HG02623 (cell line): ENCODE results near the gene ARFRP1.
"Not testable (repeated sequence)": the region's sequence is repeated elsewhere in the genome, so short reads cannot be mapped to it uniquely, and the experiment has no call there.

Experiments used
- ATAC-seq: cut with Tn5 transposase; IDR thresholded peaks from one replicate; pipeline ENCODE4 v1.9.1; 2021; ENCODE audit warnings: moderate library complexity; ENCODE audit not compliant: unreplicated experiment

ARFRP1 gene

DNA sequence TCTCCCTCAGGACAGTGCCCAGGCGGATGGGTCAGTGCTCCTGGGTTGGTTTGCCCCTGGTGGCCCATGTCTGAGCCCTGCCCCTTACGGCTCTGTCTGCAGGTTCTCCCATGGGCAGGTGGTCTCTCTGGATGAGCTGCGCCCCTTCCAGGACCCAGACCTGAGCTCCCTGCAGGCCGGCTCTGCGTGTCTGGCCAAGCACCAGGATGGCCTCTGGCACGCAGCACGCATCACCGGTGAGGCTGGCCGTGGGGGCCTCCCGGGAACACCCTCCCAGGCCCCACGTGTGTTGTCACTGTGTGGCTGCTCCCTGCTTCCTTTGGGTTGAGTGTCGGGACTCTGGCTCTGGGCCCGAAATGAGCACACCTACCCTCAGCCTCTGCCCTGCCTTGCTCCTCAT, 25.3 kb upstream of the ARFRP1 start:
- ATAC-seq = no peak

DNA sequence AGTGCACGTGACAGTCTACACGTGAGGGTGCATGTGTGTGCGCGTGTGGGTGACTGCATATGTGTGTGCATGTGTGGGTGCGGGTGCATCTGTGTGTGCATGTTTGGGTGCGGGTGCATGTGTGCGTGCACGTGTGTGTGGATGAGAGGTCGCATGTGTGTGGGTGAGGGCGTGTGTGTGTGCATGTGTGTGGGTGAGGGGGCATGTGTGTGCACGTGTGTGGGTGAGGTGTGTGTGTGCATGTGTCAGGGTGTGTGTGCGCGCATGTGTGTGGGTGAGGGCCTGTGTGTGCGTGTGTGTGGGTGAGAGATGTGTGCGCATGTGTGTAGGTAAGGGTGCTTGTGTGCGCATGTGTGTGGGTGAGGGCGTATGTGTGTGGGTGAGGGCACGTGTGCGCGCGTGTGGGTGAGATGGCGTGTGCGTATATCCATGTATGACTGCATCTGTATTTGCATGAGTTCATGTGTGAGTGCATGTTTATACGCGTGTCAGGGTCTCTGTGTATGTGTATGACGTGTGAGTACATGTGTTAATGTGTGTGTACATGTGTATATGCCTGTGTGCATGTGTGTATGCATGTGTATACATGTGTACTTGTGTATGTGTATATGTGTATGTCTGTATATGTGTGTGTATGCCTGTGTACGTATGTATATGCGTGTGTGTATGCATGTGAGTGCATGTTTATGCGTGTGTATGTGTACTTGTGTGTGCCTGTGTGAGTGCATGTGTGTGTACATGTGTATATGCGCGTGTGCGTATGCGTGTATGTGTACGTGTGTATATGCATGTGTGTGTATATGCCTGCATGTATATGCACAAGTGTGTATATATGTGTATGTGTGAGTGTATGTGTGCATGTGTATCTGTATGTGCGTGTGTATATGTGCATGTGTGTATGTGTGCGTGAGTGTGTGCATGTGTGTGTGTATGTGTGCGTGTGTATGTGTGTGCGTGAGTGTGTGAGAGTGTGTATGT, 24.6 kb upstream of the ARFRP1 start:
- ATAC-seq = no peak

DNA sequence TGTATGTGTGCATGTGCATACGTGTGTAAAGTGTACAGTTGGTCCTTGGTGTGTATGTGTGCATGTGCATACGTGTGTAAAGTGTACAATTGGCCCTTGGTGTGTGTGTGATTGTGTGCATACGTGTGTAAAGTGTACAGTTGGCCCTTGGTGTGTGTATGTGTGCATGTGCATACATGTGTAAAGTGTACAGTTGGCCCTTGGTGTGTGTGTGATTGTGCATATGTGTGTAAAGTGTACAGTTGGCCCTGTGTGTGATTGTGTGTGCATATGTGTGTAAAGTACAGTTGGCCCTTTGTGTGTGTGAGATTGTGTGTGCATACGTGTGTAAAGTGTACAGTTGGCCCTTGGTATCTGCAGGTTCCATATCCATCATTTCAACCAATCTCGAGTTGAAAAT, 23.6 kb upstream of the ARFRP1 start:
- no peak for ATAC-seq

DNA sequence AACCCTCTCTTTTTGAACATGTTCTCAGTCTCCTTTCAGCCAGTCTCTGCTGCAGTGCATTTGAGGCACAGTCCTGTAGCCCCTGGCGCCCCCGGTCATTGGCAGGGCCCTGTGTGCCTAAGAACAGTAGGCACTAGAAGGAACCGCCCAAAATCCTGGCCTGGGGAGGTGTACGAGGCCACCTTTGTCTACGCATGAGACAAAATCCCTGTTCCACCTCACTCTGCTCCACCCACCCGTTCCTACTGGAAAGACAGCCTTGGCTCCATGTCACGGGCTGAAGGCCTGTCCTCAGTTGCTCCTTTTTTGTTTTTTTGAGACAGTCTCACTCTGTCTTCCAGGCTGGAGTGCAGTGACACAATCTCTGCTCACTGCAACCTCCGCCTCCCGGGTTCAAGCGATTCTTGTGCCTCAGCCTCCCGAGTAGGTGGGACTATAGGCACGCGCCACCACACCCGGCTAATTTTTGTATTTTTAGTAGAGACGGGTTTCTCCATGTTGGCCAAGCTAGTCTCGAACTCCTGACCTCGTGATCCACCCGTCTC, 22.5 kb upstream of the ARFRP1 start:
- ATAC-seq = not testable (repeated sequence)

DNA sequence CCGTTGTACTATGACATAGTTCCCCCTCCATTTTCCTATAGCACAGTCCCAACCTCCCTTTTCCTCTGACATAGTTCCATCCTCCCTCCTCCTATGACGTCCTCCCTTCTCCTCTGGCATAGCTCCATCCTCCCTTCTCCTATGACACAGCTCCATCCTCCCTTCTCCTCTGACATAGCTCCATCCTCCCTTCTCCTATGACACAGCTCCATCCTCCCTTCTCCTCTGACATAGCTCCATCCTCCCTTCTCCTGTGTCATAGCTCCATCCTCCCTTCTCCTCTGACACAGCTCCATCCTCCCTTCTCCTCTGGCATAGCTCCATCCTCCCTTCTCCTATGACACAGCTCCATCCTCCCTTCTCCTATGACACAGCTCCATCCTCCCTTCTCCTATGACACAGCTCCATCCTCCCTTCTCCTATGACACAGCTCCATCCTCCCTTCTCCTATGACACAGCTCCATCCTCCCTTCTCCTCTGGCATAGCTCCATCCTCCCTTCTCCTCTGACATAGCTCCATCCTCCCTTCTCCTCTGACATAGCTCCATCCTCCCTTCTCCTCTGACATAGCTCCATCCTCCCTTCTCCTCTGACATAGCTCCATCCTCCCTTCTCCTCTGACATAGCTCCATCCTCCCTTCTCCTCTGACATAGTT, 15.3 kb upstream of the ARFRP1 start:
- ATAC-seq = not testable (repeated sequence)

DNA sequence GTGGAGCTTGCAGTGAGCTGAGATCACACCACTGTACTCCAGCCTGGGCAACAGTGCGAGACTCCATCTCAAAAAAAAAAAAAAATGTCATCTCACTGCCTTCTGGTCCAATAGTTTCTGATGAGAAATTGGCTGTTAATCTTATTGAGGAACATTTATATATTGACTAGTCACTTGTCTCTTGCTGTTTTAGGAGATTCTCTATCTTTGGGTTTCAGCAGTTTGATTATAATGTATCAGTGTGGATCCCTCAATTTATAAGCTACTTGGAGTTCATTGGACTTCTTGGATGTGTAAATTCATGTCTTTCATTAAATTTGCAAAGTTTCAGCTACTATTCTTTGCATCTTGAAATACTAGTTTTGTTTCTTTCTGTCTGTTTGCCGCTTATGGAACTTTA, 11.2 kb upstream of the ARFRP1 start:
- ATAC-seq = no peak

DNA sequence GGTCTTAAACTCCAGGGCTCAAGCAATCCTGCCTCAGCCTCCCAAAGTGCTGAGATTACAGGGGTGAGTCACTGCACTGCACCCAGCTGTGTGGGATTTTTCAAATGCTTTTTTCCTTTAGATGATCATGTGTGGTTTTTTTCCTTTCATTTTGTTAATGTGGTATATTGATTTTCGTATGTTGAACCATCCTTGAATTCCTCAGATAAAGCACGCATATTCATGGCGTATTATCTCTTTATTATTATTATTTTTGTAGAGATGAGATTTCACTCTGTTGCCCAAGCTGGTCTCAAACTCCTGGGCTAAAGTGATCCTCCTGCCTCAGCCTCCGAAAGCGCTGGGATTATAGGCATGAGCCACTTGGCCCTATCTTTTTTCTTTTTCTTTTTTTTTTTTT, 7.1 kb upstream of the ARFRP1 start:
- ATAC-seq = no peak

DNA sequence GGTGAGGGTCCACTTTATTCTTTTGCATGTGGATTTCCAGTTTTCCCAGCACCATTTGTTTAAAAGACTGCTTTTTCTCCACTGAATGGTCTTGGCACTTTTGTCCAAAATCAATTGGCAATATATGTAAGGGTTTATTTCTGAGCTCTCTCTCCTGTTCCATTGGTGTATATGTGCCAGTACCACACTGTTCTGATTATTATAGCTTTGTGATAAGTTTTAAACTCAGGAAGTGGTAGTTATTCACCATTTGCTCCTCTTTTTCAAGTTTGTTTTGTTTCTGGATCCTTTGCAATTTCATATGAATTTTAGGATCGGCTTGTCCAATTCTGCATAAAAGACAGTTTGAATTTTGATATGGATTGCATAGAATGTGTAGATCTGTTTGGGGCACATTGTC, 4.4 kb upstream of the ARFRP1 start:
- no peak for ATAC-seq

DNA sequence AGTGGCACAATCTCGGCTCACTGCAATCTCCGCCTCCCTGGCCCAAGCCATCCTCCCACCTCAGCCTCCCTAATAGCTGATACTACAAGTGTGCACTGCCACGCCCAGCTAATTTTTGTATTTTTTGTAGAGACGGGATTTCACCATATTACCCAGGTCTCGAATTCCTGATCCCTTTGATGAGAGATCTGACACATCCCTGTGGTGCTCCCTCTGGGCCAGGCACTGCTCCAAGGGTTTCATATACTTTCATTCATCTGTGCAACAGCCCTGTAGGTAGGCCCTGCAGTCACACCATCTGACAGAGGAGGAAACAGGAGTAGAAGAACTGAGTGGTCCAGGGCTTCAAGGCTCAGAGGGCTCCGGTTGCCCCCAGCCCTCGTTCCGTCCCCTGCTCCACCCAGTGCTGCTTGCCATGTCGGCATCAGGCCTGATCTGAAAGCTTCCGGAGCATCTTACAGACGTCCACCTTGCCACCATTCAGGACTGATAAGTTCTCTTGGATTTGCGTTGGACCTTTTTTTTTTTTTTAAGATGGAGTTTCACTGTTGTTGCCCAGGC, 3.4 kb upstream of the ARFRP1 start:
- ATAC-seq = no peak

DNA sequence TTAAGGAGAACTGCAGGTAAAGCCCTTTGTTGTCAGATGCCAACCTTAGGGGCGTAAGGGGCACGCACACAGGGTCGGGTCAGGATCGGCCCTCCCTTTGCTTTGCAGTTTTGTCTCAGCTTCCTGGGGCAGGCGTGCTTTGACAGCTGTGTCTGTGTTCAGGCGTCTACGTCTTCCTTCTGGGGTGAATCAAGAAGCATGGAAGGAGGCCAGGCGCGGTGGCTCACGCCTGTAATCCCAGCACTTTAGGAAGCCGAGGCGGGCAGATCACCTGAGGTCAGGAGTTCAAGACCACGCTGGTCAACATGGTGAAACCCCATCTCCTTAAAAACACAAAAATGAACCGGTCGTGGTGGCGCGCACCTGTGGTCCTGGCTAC, 1.4 kb upstream of the ARFRP1 start:
- ATAC-seq = no peak

DNA sequence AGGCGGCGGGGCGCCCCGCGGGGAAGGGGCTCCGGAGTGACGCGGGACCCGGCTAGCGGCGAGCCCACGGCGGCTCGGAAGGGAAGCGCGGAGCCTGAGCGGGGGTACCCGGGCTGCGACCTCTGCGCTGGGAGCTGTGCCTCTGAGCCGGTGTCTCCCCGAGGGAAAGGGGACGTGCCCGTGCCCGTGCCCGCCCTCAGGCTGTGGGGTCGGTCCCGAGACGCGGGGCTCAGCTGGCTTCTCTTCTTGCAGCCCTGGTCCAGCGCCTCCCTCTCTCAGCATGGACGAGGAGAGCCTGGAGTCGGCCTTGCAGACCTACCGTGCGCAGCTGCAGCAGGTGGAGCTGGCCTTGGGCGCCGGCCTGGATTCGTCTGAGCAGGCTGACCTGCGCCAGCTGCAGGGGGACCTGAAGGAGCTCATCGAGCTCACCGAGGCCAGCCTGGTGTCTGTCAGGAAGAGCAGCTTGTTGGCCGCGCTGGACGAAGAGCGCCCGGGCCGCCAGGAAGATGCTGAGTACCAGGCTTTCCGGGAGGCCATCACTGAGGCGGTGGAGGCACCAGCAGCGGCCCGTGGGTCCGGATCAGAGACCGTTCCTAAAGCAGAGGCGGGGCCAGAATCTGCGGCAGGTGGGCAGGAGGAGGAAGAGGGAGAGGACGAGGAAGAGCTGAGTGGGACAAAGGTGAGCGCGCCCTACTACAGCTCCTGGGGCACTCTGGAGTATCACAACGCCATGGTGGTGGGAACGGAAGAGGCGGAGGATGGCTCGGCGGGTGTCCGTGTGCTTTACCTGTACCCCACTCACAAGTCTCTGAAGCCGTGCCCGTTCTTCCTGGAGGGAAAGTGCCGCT, 749 bp upstream of the ARFRP1 start:
- peak; percentile 11 for ATAC-seq

DNA sequence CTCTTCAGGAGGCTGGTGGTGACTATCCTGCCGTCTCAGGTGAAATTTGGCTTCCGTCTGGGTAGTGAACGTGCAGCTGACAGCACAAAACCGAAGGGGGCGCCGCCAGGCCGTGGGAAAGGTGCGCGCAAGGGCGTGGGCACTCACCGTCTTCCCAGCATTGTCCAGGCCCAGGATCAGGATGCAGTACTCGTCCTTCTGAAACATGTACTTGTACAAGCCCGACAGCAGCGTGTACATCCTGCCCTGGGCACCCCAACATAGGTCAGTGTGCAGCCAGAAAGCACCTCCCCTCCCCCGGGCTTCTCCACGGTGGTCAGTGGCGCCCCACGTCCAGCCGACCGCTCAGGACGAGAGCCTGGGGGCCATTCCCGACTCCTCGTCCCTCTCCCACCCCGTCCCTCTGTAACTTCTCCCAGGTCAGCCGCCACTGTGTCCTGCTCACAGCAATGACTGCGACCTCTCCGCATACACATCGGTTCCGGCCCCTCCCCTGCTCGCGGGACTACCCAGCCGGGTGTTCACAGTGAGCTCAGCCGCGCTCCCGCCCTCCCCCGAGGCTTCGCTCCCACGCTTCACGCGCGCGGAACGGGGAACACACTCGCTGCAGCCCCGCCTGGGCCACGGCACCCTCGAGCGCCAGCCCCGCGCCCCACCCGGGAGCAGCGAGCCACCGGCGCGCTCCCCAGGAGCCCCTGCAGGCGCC, 771 bp downstream of the ARFRP1 start:
- ATAC-seq = peak; percentile 26

DNA sequence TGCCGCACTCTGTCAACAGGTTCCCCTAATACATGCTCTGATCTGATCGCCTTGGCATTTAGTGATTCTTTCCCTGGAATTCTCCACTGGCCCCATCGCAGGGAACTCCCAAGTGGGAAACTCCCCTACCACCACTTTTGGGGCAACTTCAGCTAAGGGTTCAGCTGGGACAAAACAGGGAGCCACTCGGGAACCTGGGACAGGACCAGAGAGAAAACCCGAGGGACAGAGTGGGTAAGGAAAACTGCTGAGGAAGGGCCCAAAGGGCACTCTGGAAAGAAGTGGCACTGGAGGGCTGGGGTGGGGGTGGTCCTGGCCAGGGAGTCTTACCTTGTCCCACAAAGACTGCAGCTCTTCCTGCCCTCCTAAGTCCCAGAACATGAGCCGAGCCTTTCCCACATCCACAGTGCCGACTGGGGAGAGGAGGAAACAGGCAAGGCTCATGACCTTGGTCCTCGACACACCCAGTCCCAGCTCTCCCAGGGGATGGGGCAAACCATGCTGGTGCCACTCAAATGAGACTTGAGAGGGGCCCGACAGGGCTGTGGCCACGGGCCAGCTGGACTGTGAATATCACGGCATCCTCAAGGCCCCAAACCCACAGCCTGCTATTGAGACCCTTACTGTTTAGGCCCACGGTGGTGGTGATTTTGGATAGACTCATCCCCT, 1.6 kb downstream of the ARFRP1 start:
- no peak for ATAC-seq

DNA sequence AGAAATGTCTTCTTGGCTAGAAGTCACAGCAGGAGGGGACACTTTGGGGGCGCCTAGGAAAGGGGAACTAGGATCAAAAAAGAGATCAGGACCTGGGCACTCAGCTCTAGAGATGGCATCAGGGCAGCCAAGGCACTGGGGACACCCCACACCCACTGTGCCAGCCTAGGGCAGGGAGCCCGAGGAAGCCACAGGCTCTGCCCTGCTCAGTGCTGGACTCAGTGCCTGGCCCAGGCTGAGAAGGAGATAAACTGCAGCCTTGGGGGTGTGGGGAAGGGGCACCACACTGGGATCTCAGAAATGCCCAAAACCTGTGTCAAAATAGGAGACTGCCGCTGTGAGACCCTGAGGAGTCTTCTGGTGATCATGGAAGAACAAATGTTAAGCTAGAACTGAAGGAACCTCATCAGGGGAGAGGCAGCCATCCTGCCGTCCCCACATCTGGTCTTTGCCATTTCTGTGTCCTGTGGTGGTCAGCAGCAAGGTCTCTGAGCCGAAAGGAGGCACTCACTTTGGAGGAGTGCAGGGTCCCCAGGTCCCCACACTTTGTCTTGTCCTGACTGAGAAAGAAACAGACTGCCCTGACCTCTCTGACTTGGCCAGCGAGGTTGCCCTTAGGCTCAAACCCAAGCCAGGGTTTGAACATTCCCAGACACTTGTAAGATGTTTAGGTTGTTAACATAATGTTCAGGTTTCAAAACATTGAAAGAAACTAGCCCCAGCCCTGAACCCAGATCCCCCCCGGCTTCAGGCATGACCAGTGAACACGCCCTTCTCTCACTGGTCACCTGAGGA, 2.3 kb downstream of the ARFRP1 start:
- ATAC-seq = no peak

DNA sequence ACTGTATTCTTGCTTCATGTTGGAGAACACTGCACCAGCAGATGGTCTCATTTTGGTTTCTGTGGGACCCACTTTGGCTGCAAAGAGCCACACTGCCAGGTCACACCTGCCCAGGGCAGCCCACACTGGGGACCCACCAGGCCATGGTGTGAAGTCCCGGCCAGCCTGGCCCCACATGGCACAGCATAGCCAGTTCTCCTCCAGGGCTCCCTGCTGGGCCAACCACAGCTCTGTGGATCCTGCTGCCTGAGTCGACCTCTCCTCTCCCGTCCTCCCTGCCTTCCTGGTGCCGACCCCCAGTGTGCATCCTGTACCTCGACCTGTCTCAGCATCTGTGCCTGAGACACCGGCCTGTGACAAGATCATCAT, 3.0 kb downstream of the ARFRP1 start:
- no peak for ATAC-seq

DNA sequence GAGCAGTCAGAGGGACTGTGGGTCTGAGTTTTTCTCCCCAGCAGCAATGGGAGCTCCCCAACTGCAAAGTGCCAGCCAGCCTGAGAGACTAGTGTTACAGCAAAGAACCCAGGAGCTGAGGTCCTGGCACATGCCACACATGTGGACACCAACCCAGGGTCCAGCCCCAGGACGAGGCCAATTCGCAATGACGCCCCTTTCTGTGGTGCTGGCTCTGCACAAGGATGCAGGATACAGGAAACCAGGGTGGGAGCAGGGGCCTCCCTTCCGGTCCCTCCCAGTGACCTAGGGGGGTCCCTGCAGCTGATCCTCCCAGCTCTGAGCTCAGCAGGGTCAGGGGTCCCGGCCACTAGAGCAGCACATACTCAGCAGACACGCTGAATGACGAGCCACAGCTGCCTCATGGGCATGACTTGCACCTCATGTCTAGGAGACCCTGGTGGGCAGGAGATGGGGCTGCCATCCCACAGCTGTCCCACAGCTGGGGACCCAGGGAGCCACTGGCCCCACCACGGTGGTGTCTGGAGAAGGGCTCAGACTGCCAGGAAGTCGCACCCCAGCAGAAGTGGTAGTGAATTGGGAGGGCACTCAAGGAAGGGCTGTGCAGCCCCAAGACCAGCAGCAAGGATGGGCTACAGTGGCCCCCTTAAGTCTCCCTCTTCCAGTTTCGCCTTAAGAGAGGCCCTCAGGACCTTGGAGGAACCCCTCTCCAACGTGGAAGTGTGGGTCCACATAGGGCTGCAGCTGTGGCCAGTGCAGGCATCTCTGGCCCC, 3.6 kb downstream of the ARFRP1 start:
- no peak for ATAC-seq

DNA sequence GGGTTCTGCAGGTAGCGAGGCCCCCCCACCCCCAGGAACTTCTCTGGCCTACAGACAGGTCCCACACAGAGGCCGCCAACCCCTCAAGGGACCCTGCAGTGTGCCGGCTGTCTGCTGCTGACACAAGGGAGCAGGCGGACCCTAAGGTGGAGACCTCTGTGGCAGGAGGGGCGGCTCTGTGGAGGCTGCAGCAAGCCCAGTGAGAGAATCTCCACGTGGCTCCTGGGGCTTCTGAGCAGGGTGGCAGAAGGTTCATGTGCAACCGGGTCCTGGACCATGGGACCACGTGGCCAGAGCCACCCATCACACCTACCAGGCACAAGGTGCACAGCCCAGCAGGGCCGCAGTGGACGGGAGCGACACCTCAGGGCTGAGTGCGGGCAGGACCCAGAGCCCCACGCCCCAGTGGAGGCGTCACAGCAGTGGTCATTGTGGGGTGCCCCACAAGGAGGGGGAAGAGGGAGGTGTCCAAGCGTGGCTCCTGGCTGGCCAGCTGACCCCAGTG, 4.3 kb downstream of the ARFRP1 start:
- ATAC-seq = no peak
